ENCODE results near the gene PLEKHO1.

PLEKHO1 gene

GRCh38 chr1:150150133-150151021 lies 661 bp downstream of the PLEKHO1 start:
- no peak for DNase-seq

GRCh38 chr1:150151291-150152181 lies 1.8 kb downstream of the PLEKHO1 start:
- DNase-seq, result no peak

DNA sequence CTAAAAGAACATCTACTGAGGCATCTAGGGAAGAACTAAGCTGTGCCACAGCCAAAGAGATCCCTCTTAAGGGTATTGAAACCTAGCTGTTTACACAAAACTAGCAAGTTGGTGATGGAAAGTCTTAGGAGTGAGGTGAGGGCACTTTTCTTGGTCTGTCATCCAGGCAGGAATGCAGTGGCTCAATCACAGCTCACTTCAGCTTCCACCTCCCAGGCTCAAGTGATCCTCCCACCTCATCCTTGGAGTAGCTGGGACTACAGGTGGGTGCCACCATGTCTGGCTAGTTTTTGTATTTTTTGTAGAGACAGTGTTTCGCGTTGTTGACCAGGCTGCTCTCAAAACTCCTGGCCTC lies 2.4 kb downstream of the PLEKHO1 start:
- no peak for DNase-seq

DNA sequence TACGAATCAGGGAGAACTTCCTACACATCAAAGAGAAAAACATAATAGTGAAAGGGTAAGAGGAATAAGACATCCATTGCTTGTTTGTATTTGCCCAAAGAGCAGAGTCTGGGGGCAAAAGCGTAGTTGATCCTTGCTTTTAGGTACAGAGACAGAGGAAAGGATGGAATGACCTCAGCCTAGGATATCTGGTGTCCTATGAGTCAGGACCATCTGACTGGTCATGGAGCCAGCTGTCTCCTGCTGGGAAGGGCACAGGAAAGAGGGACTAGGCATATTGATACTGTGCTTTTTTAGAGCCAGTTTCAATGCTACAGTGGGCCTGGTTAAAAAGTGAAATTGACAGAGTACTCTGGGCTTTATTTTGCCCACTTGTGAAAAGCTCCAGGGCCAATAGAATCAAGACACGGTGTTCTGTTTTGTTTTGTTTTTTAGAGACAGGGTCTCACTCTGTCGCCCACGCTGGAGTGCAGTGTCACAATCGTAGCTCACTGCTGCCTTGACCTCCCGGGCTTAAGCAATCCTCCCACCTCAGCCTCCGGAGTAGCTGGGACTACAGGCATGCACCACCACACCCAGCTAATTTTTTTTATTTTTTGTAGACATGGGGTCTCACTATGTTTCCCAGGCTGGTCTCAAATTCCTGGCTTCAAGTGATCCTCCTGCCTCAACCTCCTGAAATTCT lies 3.2 kb downstream of the PLEKHO1 start:
- no peak for DNase-seq

GRCh38 chr1:150154143-150154542 lies 4.4 kb downstream of the PLEKHO1 start:
- no peak for DNase-seq

DNA sequence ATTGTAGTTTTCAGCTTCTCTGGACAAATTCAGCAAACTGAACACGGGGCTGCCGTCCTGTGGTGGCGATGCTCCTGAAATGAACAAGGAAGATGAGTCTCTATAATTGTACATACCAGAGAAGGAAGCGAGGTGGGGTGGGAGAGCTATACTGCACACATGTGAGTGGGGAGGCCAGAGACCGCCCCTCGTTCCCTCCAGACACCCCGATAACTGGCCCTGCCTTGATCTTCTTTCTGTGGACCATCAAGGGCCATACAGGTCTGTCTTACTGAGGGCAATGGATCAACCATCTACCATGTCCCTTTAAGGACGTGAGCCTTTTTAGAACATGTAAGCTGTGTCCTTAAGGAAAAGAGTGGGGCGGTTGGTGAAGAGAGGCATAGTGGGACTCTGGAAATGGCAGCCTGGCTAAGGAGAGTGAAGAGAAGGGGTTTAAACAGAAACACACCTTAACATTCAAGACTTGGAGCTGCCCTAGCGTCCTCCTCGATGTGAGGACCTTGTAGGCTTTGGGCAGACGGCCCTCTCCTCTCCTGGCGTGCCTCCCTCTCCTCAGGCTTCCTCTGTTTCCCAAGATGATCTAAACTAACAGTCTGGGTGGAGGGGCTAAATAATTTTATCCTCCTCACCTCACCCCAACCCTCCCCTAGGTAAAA lies 5.8 kb downstream of the PLEKHO1 start:
- no peak for DNase-seq

DNA sequence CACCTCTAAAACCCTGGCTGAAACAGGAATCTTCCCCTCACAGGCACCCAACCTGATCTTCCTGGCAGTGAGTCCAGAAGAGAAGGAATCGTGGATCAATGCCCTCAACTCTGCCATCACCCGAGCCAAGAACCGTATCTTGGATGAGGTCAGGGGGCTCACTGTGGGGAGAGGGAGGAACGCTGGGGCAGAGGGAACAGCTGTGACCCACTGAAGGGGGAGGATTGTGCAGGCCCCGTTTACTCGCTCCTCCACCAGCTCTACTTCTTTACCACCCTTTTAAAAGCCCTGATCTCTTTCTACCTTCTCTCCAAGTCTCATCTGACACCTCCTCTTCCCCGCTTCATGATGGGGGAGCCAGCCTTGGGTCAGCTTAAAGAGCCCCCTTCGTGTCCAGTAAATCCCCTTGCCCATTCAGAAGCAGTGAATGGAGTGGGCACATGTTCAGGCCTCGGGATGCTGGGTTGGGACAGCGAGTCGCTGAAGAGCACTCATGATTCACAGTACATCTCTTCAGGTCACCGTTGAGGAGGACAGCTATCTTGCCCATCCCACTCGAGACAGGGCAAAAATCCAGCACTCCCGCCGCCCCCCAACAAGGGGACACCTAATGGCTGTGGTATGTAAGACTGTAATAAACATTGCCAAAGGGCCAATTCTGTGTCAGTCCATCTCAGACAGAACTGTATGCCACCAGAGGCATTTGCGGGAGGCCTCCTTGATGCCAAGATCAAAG lies 7.3 kb downstream of the PLEKHO1 start:
- DNase-seq, result no peak

GRCh38 chr1:150159550-150159949 lies 9.8 kb downstream of the PLEKHO1 start:
- no peak for DNase-seq

DNA sequence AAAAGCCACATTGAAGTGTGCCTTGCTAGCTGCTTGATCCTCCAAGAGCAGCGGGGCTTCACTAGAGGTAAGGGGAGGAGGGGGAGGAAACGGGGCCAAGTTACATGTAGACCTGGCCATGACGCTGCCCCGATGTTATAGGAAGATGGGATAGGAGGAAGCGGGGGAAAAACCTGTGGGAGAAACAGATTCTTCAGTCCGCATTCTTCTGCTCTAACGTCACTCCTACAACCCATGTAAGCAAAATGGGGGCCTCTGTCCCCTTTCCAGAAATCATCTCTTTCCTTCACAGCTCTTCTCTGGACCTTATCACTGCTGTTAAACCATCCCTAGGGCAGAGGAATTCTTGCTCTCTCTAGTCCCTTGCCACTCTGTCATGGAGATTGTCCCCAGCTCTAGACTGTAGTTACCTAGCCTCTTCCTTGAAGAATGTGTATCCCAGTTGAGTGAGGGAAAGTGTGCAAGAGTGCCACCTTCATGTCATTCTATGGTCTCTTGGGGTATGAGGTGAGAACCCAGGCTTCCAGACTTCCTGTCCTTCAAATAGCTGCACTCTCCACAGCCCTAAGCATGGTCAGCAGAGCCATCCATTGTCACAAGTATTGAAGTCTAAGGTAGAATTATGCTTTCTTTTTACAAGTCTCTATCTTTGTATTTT lies 11.4 kb downstream of the PLEKHO1 start:
- DNase-seq, result no peak

DNA sequence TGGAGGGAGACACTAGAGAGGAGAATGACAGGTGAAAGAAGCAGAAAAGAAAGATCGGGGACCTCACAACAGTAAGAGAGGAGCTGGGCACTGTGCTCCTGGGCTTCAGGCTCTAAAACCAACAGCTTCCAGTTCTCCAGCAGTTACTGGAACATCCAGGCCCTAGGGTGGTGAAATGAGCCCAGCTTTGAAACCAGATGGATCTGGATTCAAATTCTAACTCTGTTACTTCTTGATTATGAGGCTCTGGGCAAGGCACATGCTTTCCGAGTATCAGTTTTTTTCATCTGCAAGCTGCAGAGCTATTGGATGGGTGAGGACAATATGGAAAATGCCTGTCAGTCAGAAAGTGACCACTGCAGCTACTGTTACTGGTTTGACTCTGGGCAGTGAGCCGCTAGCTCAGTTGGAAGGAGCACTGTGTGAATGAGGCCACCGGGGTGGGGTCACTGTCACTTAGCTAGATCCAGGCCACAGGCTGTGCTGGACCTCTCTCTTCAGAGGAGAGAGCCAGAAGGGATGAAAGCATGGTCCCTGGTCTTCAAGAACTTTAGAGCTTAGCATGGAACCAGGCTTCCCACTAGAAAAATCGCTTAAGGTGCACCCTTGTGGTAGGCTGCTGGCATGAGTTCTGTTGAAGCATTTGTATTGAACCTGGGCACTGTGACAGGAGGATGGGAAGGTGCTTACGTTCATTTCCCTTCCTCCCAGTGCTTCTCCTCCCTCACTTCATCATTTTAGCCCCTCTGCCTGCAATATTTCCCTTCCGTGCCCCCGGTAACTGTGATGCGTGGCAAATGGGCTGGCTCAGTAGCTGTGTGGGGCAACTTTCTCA lies 12.2 kb downstream of the PLEKHO1 start:
- DNase-seq, result no peak

GRCh38 chr1:150162582-150162861 lies 12.8 kb downstream of the PLEKHO1 start:
- DNase-seq, result no peak

DNA sequence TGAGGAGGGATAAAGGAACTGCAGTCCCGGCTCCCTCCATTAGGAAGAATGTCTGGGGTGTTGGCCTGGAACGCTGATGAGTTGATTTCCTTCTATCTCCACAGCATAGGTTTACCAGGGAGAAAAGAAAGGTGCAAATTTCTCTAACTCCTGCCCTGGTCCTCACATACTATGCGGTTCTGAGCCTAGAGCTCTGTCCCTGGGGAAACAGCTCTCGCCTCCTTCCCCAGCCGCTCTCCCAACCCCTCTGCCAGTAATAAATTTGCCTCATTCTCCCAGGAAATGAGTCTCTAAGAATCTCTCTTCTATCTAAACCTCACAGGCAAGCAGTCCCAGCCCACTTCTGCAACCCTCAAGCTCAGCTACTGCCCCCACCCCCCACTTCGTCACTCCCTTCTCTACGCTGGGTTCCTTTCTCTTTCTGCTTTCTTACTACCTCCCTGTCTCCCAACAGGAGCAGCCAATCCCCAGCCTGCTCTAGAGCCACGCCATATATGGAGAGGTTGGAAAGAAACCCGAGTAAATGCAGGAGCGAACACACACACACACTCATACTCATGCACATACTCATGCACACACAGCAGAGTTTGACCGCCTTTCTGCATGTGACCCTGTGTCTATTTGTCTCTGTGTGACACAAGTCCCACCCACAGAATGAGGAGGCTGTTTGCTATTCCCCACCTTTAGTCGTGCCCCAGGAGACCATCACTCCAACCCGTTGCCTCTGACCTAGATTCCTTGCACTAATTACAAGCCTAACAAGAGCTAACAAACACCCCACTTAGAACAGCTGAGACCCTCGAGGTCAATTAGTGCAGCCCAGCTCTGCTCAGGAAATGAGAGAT lies 13.4 kb downstream of the PLEKHO1 start:
- peak; percentile 91 for DNase-seq

- DNase-seq, result no peak
Measured at GRCh38 chr1:150164224-150164623, 14.5 kb downstream of the PLEKHO1 start.

GRCh38 chr1:150164779-150165178 lies 15.1 kb downstream of the PLEKHO1 start:
- DNase-seq, result no peak

DNA sequence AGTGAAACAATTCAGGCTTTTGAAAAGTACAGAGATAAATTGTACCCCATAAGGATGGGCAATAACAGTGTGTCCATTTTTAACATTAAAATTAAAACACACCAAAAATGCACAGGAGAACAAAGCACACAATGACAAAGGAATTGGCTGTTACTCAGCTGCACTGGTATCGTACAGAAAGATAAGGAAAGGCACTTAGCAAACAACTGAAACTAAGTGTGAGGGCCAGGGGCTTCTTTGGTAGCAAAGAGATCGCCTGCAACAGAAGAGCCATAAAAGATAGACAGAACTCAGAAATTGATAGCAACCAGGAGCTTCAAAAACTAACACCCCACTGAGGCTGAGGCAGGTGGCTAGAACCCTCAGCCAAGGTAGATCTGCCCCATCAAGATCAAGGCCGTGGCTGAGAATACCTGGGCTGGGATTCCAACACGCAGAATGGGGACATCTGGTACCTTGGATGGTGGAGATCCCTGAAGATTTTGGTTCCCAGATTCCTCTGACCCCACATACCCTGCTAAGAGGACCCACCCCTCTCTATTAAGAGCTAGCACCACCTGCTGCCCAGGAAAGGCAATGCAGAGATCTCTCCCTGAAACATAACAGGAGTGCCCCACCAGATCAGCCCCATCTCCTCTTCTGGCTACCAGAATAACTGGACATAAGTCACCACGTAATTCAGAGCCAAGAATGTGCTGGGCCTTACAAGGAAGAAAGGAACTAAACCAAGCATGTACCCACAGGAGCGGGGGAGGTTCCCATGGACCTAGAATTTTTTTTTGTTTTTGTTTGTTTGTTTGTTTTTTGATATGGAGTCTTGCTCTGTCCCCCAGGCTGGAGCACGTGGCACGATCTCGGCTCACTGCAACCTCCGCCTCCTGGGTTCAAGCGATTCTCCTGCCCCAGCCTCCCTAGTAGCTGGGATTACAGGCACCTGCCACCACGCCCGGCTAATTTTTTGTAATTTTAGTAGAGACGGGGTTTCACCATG lies 16.2 kb downstream of the PLEKHO1 start:
- no peak for DNase-seq

DNA sequence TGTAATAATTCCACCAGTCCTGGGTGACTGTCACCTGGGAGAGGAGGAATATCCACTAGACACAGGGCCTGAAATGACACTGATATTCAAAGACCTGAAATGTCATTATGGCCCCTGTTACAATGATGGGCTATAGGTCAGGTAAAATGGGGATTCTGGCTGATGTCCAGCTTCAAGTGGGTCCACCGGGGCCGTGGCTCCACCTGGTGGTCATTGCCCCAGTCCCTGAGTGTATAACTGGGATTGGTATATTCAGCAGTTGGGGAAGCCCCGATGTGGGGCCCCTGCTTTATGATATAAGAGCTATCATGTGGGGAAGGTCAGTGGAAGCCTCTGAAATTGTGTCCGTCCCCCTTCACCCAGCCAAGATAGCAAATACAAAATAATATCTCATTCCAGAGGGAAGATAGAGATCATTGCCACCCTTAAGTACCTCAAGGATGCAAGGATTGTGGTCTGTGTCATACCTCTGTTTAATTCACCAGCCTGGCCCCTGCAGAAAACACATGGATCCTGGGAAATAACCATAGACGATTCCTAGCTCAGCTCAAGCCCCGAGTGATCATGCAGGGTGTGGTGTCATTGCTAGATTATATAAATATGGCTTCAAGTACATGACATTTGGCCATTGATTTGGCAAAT lies 19.4 kb downstream of the PLEKHO1 start:
- no peak for DNase-seq

DNA sequence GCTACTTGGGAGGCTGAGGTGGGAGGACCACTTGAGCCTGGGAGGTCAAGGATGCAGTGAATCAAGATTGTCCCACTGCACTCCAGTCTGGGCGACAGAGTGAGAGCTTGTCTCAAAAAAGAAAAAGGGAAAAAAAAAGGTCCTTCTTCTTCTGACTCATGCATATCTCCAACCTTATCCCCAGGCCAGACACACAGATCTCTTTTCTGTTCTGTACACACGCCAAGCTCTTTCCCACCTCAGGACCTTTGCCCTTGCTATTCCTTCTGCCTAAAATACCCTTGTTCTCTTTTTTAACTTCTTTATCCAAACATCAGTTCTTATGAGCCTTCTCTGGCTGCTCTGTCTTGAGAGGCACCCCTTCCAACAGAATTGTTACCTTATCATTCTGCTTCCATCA lies 22.1 kb downstream of the PLEKHO1 start:
- no peak for DNase-seq

- DNase-seq, result no peak
Measured at GRCh38 chr1:150173141-150173585, 23.4 kb downstream of the PLEKHO1 start.
